T-helper 1 cell treated with Interleukin-12 subunit alpha and Interleukin-12 subunit beta and Interleukin-4 antibody, amounts not matched to agents 30 μg/mL and 1 μg/mL, for 36 hours (primary cell): ENCODE results near the gene KRTAP5-10.
"Not testable (repeated sequence)": the region's sequence is repeated elsewhere in the genome, so short reads cannot be mapped to it uniquely, and the experiment has no call there.

ENCODE experiments used
- H3K27ac Mint-ChIP-seq: one replicate; pipeline ENCODE4 v1.8.0; 2021; ENCODE audit warnings: mild to moderate bottlenecking, mixed read lengths
- H3K27me3 Mint-ChIP-seq: one replicate; pipeline ENCODE4 v1.8.0; 2021; ENCODE audit warnings: low read depth, mixed read lengths
- H3K36me3 Mint-ChIP-seq: one replicate; pipeline ENCODE4 v1.8.0; 2021; ENCODE audit warnings: low read depth, mixed read lengths
- H3K4me1 Mint-ChIP-seq: one replicate; pipeline ENCODE4 v1.8.0; 2021; ENCODE audit warnings: low read depth, mixed read lengths
- H3K4me3 Mint-ChIP-seq: one replicate; pipeline ENCODE4 v1.8.0; 2021; ENCODE audit warnings: mild to moderate bottlenecking, moderate library complexity, mixed read lengths
- H3K9me3 Mint-ChIP-seq: one replicate; pipeline ENCODE4 v1.8.0; 2021; ENCODE audit warnings: mixed read lengths

KRTAP5-10 gene

DNA sequence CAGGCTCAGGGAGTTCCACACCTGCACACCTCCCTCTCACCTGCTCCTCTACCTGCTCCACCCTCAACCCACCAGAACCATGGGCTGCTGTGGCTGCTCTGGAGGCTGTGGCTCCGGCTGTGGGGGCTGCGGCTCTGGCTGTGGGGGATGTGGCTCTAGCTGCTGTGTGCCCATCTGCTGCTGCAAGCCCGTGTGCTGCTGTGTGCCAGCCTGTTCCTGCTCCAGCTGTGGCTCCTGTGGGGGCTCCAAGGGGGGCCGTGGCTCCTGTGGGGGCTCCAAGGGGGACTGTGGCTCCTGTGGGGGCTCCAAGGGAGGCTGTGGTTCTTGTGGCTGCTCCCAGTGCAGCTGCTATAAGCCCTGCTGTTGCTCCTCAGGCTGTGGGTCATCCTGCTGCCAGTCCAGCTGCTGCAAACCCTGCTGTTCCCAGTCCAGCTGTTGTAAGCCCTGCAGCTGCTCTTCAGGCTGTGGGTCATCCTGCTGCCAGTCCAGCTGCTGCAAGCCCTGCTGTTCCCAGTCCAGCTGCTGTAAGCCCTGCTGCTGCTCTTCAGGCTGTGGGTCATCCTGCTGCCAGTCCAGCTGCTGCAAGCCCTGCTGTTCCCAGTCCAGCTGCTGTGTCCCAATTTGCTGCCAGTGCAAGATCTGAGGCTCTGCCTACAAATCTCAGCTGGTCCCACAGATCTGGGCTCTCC lies 27.2 kb upstream of the KRTAP5-10 start, which contains the start of gene KRTAP5-8:
Gene KRTAP5-8 (plus strand): TSS at position 49 of the 689 bp plus-strand sequence. CDS start 31 bp downstream, at position 80.
- not testable (repeated sequence) for H3K4me1 Mint-ChIP-seq, H3K27me3 Mint-ChIP-seq, H3K27ac Mint-ChIP-seq, H3K36me3 Mint-ChIP-seq, H3K4me3 Mint-ChIP-seq
- H3K9me3 Mint-ChIP-seq: peaks cover 11% of the 10 kb centered on the region

DNA sequence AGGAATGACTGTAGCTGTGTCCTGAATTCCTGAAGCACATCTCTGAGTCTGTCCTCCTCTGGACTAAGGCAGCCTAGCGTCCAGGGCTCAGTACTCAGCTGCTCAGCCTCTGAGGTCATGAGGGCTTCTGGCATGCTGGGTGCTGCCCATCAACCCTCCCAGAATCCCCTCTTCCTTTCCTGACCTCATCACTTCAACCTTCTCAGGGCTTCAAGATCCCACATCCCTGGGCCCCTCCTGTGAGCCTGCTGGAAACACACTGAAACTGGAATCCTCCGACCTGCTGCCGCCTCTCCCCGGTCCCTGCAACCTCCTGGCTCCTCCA lies 26.7 kb upstream of the KRTAP5-10 start:
- no peaks in the 10 kb centered on the region for H3K4me1 Mint-ChIP-seq
- no peaks in the 10 kb centered on the region for H3K36me3 Mint-ChIP-seq
- no peak overlapping the region for H3K4me3 Mint-ChIP-seq
- H3K9me3 Mint-ChIP-seq: peaks cover 11% of the 10 kb centered on the region
- H3K27ac Mint-ChIP-seq: no peak overlapping the region
- H3K27me3 Mint-ChIP-seq: no peaks in the 10 kb centered on the region

DNA sequence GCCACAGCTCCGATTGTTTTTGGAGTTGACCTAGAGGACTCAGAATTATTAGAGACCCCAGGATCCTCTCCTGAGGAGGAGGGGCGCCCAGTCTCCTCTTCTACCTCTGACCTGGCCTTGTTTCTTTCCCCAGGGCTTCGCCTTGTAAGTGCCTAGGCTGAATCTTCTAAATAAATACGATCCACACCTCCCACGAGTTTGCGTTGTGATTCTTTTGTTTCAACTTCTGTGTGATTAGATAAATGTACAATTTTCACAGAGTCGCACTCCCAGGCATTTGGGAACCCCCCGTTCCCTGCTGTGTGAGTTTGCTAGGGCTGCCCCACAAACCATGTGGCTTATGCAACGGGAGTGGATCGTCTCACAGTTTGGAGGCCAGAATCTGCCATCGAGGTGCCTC lies 26.3 kb upstream of the KRTAP5-10 start:
- no peaks in the 10 kb centered on the region for H3K36me3 Mint-ChIP-seq
- H3K4me1 Mint-ChIP-seq: peaks cover 1% of the 10 kb centered on the region
- peaks cover 11% of the 10 kb centered on the region for H3K9me3 Mint-ChIP-seq
- H3K27ac Mint-ChIP-seq: no peak overlapping the region
- H3K27me3 Mint-ChIP-seq: no peaks in the 10 kb centered on the region
- no peak overlapping the region for H3K4me3 Mint-ChIP-seq

DNA sequence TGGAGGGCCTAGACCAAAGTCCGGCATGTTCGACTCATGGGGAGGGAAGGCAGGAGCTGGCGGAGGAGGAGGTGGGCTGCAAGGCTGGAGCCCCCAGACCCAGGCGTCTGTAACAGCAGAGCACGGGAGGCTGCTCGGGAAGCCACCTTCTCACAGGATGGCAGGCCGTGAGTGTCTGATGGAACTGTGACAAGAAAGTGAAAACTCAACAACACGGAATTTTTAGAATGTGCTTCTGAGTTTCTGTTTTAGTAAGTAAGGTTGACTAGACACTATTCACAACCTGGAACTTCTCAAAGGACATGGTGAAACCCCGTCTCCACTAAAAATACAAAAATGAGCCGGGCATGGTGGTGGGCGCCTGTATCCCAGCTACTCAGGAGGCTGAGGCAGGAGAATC lies 25.4 kb upstream of the KRTAP5-10 start:
- not testable (repeated sequence) for H3K27me3 Mint-ChIP-seq, H3K27ac Mint-ChIP-seq, H3K36me3 Mint-ChIP-seq, H3K4me1 Mint-ChIP-seq, H3K4me3 Mint-ChIP-seq
- H3K9me3 Mint-ChIP-seq: peaks cover 13% of the 10 kb centered on the region

DNA sequence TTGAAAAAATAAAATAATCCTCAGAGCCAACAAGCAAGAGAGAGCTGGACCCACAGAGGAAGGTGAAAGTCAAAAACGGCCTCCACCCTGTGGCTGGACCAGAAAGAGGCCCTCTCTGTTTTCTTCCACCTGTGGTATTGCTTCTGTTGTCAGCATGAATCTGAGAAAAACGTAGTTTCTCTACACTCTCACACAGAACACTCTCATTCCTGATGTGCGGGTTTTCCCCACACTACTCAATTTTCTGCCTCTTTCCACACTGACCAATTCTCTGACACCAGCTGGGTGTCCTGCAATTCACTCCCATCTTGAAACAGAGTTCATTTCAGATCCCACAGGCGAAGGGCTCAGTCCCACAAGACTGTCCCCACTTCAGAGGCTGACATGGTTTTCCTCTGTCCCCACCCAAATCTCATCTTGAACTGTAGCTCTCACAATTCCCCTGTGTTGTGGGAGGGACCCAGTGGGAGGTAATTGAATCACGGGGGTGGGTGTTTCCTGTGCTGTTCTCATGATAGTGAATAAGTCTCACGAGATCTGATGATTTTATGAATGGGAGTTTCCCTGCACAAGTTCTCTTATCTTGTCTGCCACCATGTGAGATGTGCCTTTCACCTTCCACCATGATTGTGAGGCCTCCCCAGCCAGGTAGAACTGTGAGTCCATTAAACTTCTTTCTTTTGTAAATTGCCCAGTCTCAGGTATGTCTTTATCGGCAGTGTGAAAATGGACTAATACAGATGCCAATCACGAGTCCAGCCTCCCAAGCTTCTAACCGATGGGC lies 24.6 kb upstream of the KRTAP5-10 start:
- H3K4me3 Mint-ChIP-seq, H3K27ac Mint-ChIP-seq, H3K36me3 Mint-ChIP-seq, H3K27me3 Mint-ChIP-seq, H3K4me1 Mint-ChIP-seq: not testable (repeated sequence)
- peaks cover 16% of the 10 kb centered on the region for H3K9me3 Mint-ChIP-seq

GRCh38 chr11:71542382-71542781 lies 23.0 kb upstream of the KRTAP5-10 start:
- no peak overlapping the region for H3K27ac Mint-ChIP-seq
- no peak overlapping the region for H3K4me3 Mint-ChIP-seq
- no peaks in the 10 kb centered on the region for H3K36me3 Mint-ChIP-seq
- no peaks in the 10 kb centered on the region for H3K27me3 Mint-ChIP-seq
- H3K4me1 Mint-ChIP-seq: peaks cover 1% of the 10 kb centered on the region
- peaks cover 16% of the 10 kb centered on the region for H3K9me3 Mint-ChIP-seq

GRCh38 chr11:71542879-71543777 lies 22.2 kb upstream of the KRTAP5-10 start:
- H3K9me3 Mint-ChIP-seq: peaks cover 16% of the 10 kb centered on the region
- H3K4me1 Mint-ChIP-seq: peaks cover 1% of the 10 kb centered on the region
- no peak overlapping the region for H3K27ac Mint-ChIP-seq
- H3K36me3 Mint-ChIP-seq: no peaks in the 10 kb centered on the region
- no peaks in the 10 kb centered on the region for H3K27me3 Mint-ChIP-seq
- H3K4me3 Mint-ChIP-seq: no peak overlapping the region

GRCh38 chr11:71543866-71544265 lies 21.5 kb upstream of the KRTAP5-10 start:
- H3K27ac Mint-ChIP-seq: no peak overlapping the region
- H3K9me3 Mint-ChIP-seq: peaks cover 16% of the 10 kb centered on the region
- H3K27me3 Mint-ChIP-seq: no peaks in the 10 kb centered on the region
- H3K36me3 Mint-ChIP-seq: no peaks in the 10 kb centered on the region
- peaks cover 1% of the 10 kb centered on the region for H3K4me1 Mint-ChIP-seq
- no peak overlapping the region for H3K4me3 Mint-ChIP-seq

DNA sequence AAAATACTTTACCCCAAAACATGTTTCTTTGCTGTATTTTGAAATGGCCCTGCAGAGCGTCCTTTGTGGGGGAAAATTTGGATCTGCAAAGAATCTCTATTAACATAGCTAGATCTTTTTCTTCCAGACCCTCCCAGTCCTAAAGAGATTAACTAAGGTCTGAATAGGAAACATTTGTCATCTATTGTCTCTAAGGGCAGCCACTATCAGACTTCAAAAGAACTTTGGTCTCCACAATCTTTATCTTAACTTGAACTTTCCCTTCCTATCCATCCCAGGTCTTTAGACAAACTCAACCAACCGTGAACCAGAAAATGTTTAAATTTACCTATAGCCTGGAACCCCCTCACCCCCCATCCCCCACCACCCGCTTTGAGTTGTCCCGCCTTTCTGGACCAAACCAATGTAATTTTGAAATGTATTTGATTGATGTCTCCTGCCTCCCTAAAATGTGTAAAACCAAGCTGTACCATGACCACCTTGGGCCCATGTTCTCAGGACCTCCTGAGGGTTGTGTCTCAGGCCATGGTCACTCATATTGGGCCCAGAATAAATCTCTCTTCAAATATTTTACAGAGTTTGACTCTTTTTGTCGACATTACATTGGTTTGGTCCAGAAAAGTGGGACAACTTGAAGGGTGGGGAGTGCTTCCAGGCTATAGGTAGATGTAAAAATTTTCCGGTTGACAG lies 20.7 kb upstream of the KRTAP5-10 start:
- H3K27ac Mint-ChIP-seq: no peak overlapping the region
- H3K36me3 Mint-ChIP-seq: no peaks in the 10 kb centered on the region
- H3K4me3 Mint-ChIP-seq: no peak overlapping the region
- H3K27me3 Mint-ChIP-seq: no peaks in the 10 kb centered on the region
- peaks cover 16% of the 10 kb centered on the region for H3K9me3 Mint-ChIP-seq
- peaks cover 1% of the 10 kb centered on the region for H3K4me1 Mint-ChIP-seq

GRCh38 chr11:71545405-71545966 lies 19.9 kb upstream of the KRTAP5-10 start:
- peaks cover 1% of the 10 kb centered on the region for H3K4me1 Mint-ChIP-seq
- H3K4me3 Mint-ChIP-seq: no peak overlapping the region
- H3K27me3 Mint-ChIP-seq: no peaks in the 10 kb centered on the region
- H3K36me3 Mint-ChIP-seq: no peaks in the 10 kb centered on the region
- H3K27ac Mint-ChIP-seq: no peak overlapping the region
- H3K9me3 Mint-ChIP-seq: peaks cover 16% of the 10 kb centered on the region

- H3K27me3 Mint-ChIP-seq: no peaks in the 10 kb centered on the region
- H3K4me3 Mint-ChIP-seq: no peak within 1 kb of the TSS
- H3K9me3 Mint-ChIP-seq: peaks cover 5% of the 10 kb centered on the region
- peaks cover 1% of the 10 kb centered on the region for H3K4me1 Mint-ChIP-seq
- H3K27ac Mint-ChIP-seq: no peak within 1 kb of the TSS
- H3K36me3 Mint-ChIP-seq: no peaks in the 10 kb centered on the region
These were observed 17.2 kb upstream of the KRTAP5-10 start, which contains the start of gene KRTAP5-9 for GRCh38 chr11:71548120-71548519. TSS of gene KRTAP5-9 (plus strand) at chr11:71548420. CDS start at chr11:71548658, 238 bp downstream.

DNA sequence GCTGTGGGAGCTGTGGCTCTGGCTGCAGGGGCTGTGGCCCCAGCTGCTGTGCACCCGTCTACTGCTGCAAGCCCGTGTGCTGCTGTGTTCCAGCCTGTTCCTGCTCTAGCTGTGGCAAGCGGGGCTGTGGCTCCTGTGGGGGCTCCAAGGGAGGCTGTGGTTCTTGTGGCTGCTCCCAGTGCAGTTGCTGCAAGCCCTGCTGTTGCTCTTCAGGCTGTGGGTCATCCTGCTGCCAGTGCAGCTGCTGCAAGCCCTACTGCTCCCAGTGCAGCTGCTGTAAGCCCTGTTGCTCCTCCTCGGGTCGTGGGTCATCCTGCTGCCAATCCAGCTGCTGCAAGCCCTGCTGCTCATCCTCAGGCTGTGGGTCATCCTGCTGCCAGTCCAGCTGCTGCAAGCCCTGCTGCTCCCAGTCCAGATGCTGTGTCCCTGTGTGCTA lies 16.6 kb upstream of the KRTAP5-10 start:
- Mint-ChIP-seq H3K9me3 (peaks cover 5% of the 10 kb centered on the region), H3K4me3 (no peak overlapping the region), H3K27me3 (no peaks in the 10 kb centered on the region), H3K36me3 (no peaks in the 10 kb centered on the region), H3K27ac (no peak overlapping the region), H3K4me1 (peaks cover 1% of the 10 kb centered on the region)

DNA sequence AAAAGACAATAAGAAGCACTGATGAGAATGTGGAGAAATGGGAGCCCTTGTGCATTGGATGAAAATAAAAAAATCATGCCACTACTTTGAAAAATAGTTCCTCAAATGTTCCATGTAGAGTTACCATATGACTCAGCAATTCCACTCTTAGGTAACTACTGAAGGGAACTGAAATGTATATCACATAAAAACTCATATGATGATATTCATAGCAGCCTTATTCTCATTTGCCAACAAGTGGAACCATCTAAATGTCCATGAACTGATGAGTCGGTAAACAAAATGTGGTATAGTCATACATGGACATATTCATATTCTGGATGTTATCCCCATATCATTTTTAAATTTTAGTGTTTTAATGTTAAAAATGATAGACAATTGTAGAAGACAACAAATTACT lies 13.7 kb upstream of the KRTAP5-10 start:
- Mint-ChIP-seq H3K27me3 (peaks cover 3% of the 10 kb centered on the region), H3K27ac (no peak overlapping the region), H3K4me3 (no peak overlapping the region), H3K4me1 (no peaks in the 10 kb centered on the region), H3K36me3 (no peaks in the 10 kb centered on the region), H3K9me3 (no peaks in the 10 kb centered on the region)

GRCh38 chr11:71554996-71555395 lies 10.4 kb upstream of the KRTAP5-10 start:
- Mint-ChIP-seq H3K4me1 (no peaks in the 10 kb centered on the region), H3K4me3 (no peak overlapping the region), H3K9me3 (no peaks in the 10 kb centered on the region), H3K27me3 (peaks cover 8% of the 10 kb centered on the region), H3K36me3 (no peaks in the 10 kb centered on the region), H3K27ac (no peak overlapping the region)
